Heart left ventricle (tissue), 13 donors: ENCODE measurements around the gene NISCH.

Experiments used
- CTCF ChIP-seq, 12 donors: fragments of 200-600 bp; sonication (generic) in 4 of 12; IDR thresholded peaks; one replicate each; pipeline versions ENCODE4 v1.5.0 to v1.8.0; 2018 to 2022; ENCODE audit warnings: antibody characterized with exemption in 12 of 12, mild to moderate bottlenecking in 5 of 12
- POLR2A ChIP-seq, 2 donors: fragments of 450-650 bp; IDR thresholded peaks; one replicate each; pipeline ENCODE4 v1.6.1; 2017; ENCODE audit warnings: antibody characterized with exemption in 2 of 2, mild to moderate bottlenecking in 2 of 2, moderate library complexity in 2 of 2
- donor health status: ischemic (EF 13 %, LVEDD 7.1; RV severe dilation, severe dysfunction).
- donor health status: DM: no; HTN: yes; CAD: no.
- donor health status: DM: no; HTN: no; CAD: no.
- donor health status: ischemic (EF 25% LVEDD 6.9; RV normal size, moderate dysfunction).
- donor health status: ischemic (EF 25% LVEDD 5.7; RV mildly dilated, moderate dysfunction).
- donor health status: ischemic (EF 35%, LVEDD 5.7; RV mildly dilated, moderate dysfunction).
- donor health status: nonischemic (EF 11% LVEDD 7.7; RV severe dilation, severe dysfunction).
- donor health status: DM: yes; HTN: yes; CAD: no.
- donor health status: PGD.
- donor health status: ischemic (EF 29% LVEDD 5.4; RV normal size, mild dysfunction).
- donor health status: nonischemic (EF 23%, LVEDD 6.1; RV moderate dilation, normal function).

DNA sequence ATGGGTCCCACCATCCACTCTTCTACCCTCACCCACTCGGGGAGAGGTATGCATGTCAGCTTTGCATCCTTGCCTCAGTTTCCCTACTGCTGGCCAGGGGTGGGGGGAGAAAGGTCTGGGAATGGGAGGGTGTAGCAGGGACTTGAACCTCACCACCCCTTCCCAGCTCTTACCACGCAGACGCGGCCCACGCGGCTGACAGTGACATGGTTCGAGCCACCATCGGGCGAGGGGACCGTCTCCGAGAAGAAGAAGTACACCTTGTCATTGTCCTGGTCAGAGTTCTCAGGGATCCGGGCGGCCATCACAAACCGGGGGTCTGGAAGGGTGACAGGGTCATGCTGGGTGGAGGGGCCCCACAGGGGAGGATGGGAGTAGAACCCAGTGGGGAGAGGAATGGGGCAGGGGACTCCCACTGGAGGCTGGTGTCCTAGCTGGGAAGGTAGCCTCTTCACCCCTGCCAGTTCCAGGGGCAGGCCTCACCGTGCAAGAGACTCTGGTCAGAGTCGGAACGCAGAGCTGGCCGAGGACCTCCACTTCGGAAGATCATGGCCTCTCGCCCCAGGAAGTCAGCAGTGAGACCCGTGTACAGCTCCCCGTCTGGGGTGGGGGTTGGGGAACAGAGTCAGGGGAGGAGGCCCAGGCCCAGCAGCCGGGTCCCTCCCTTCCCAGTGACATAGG is 14.2 kb upstream of the NISCH start:
- no peak for TF ChIP-seq POLR2A (IDR thresholded peaks at IDR 0.05)
- TF ChIP-seq CTCF (IDR thresholded peaks at IDR 0.05) = no peak
